Central memory CD8-positive, alpha-beta T cell (primary cell): Measurements from ENCODE around the gene ELK3.

ENCODE experiments used
- ATAC-seq: fragments of 150-1000 bp; cut with Tn5 transposase; replicated peaks from 2 replicates; pipeline ENCODE4 v1.10.0; 2022; ENCODE audit warnings: mild to moderate bottlenecking, moderate FRiP score, moderate number of reproducible peaks; ENCODE audit not compliant: poor library complexity, severe bottlenecking; ENCODE audit errors: extremely low read depth
- DNase-seq, 2 donors: peaks; one replicate each; pipeline ENCODE4 v3.0.0; 2021; ENCODE audit warnings: low spot score in 2 of 2
- H3K27ac Mint-ChIP-seq: one replicate; pipeline ENCODE4 v1.8.0; 2022; ENCODE audit warnings: low read depth, mild to moderate bottlenecking, moderate library complexity, mixed read lengths
- H3K27me3 Mint-ChIP-seq: one replicate; pipeline ENCODE4 v1.8.0; 2022; ENCODE audit warnings: mixed read lengths
- H3K36me3 Mint-ChIP-seq: one replicate; pipeline ENCODE4 v1.8.0; 2022; ENCODE audit warnings: mild to moderate bottlenecking, moderate library complexity, mixed read lengths; ENCODE audit not compliant: insufficient read depth
- H3K4me1 Mint-ChIP-seq: one replicate; pipeline ENCODE4 v1.8.0; 2022; ENCODE audit warnings: mixed read lengths
- H3K4me3 Mint-ChIP-seq: one replicate; pipeline ENCODE4 v1.8.0; 2022; ENCODE audit warnings: mild to moderate bottlenecking, moderate library complexity, mixed read lengths
- H3K9me3 Mint-ChIP-seq: one replicate; pipeline ENCODE4 v1.8.0; 2022; ENCODE audit warnings: mixed read lengths

The ELK3 gene

DNA sequence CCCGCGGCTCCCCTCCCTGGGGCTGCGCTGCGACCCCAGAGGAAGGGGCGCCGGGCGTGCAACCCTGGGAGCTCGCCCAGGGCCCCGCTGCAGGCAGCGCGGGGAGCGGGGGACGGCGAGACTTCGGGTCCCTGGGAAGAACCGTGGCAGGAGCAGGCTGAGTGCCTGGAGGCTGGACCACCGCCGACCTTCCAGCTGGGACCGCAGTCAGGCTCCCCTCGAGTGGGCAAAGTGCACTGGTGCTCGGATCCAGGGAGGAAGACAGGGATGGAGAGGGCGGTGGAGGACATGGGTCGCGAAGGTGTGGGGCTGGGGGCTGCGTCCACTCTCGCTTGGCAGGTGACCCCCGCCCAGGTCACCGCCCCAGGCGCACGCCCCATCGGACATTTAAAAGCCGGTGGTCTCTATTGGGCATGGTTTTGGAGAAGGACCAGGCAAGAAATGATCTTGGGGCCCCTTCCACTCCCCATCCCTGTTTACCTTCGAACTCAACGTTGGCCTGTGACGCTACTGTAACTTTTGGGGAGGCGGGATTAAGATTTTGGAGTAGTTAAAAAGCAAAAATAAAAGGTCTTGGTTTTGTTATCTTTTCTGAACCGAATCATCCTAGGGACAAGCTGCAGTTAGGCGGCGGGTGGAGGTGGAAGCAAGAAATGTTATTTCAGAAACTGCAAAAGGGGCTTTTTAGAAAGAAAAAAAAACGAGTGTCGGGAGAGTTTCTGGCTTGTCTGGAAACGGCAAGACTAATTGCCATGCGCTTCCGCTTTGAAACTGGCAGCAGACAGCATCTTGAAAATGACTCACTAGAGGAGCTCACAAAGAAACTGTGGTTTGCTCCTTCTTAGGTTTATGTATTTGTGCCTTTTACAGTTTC, 1.0 kb downstream of the ELK3 start:
- Mint-ChIP-seq H3K4me3 (peak overlapping the region; percentile 94), H3K27me3 (no peaks in the 10 kb centered on the region), H3K27ac (peak overlapping the region; percentile 99), H3K36me3 (peaks cover 22% of the 10 kb centered on the region), H3K4me1 (peaks cover 46% of the 10 kb centered on the region), H3K9me3 (no peaks in the 10 kb centered on the region)
- DNase-seq (peak; percentile 27 to 67), ATAC-seq (peak; percentile 80)

DNA sequence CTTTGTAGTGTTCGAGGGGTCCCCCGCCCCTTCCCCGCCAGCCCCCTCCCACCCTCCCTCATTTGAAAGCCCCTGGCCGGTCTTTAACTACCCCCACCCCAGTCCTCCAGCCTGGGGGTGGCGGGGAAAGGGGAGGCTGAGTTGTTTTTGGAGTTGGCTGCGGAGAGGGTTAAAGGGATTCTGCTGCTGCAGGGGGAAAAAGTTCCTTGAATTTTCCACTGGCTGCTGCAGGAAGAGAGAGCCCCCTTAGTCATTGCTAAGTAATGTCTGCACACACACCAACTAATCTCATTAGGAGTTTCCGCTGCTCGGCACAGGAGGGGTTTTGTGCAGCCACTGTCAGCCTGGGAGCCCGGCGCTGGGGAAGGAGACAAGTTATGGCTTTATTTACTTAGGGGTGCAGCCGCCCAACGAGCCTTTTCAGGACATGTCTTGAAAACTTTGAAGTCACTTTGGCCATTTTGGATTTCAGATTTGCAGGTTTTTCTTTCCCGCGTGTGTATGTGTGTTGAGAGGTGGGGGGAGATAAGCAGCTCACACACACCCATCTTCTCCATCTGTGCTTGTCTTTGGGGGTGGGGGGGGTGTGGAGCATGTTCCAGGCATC, 1.8 kb downstream of the ELK3 start:
- Mint-ChIP-seq H3K4me3 (peak overlapping the region; percentile 94), H3K9me3 (no peaks in the 10 kb centered on the region), H3K27ac (peak overlapping the region; percentile 99), H3K36me3 (peaks cover 22% of the 10 kb centered on the region), H3K27me3 (no peaks in the 10 kb centered on the region), H3K4me1 (peaks cover 45% of the 10 kb centered on the region)
- no peak for DNase-seq
- ATAC-seq = no peak

- no peak for DNase-seq
- no peak for ATAC-seq
- peak overlapping the region; percentile 94 for H3K4me3 Mint-ChIP-seq
- H3K27ac Mint-ChIP-seq = peak overlapping the region; percentile 99
- H3K36me3 Mint-ChIP-seq = peaks cover 22% of the 10 kb centered on the region
- H3K9me3 Mint-ChIP-seq = no peaks in the 10 kb centered on the region
- no peaks in the 10 kb centered on the region for H3K27me3 Mint-ChIP-seq
- peaks cover 46% of the 10 kb centered on the region for H3K4me1 Mint-ChIP-seq
These were observed 2.6 kb downstream of the ELK3 start for GRCh38 chr12:96196781-96197180.

GRCh38 chr12:96197503-96198272, 3.5 kb downstream of the ELK3 start:
- DNase-seq (no peak), ATAC-seq (no peak)
- H3K27me3 Mint-ChIP-seq = no peaks in the 10 kb centered on the region
- peak overlapping the region; percentile 33 for H3K27ac Mint-ChIP-seq
- H3K9me3 Mint-ChIP-seq = no peaks in the 10 kb centered on the region
- H3K36me3 Mint-ChIP-seq = peaks cover 21% of the 10 kb centered on the region
- H3K4me3 Mint-ChIP-seq = peak overlapping the region; percentile 25
- H3K4me1 Mint-ChIP-seq = peaks cover 51% of the 10 kb centered on the region

- ATAC-seq (peak; percentile 9), DNase-seq (no peak)
- peaks cover 15% of the 10 kb centered on the region for H3K36me3 Mint-ChIP-seq
- H3K27me3 Mint-ChIP-seq = no peaks in the 10 kb centered on the region
- H3K27ac Mint-ChIP-seq = peak overlapping the region; percentile 33
- H3K4me3 Mint-ChIP-seq = peak overlapping the region; percentile 31
- H3K4me1 Mint-ChIP-seq = peaks cover 51% of the 10 kb centered on the region
- no peaks in the 10 kb centered on the region for H3K9me3 Mint-ChIP-seq
These were observed 4.8 kb downstream of the ELK3 start for GRCh38 chr12:96198965-96199364.

- ATAC-seq (no peak), DNase-seq (no peak)
- Mint-ChIP-seq H3K4me1 (peaks cover 52% of the 10 kb centered on the region), H3K9me3 (no peaks in the 10 kb centered on the region), H3K4me3 (peak overlapping the region; percentile 31), H3K27ac (peak overlapping the region; percentile 33), H3K36me3 (peaks cover 12% of the 10 kb centered on the region), H3K27me3 (no peaks in the 10 kb centered on the region)
These were observed 5.3 kb downstream of the ELK3 start for GRCh38 chr12:96199464-96199863.

DNA sequence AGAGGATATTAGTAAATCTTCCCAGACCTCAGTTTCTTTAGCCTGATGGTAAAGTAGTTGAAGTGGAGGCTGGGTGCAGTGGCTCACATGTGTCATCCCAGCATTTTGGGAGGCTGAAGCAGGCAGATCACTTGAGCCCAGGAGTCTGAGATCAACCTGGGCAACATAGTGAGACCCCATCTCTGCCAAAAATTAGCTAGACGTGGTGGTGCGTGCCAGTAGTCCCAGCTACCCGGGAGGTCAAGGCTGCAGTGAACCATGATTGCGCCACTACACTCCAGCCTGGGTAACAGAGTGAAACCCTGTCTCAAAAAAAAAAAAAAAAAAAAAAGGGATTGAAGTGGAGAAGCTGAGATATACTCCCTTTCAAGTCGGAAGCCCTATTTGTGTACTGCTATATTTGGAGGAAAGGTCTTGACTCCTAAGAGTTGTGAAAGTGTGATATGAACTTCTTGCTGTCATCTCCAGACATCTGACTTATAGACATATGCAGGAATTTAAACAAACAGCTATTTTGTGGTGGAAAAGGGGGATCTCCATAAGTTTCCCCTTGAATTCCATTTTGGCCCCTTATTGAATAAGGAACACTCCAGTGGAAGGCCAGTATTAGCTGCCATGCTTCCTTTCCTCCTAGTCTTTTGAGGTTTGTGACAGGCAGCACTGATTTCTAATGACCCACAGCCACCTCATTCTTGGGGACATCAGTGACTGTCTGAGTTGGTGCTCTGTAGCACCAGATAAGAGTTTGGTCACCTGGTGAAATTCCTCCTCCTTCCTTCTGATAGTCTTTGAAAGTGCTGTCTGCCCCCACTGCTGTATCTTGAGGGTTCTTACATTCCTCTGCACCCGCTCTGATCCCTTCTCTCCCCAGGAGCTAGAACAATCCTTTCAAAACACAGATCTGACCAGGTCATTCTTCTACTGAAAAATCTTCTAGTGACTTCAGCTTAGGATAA, 7.4 kb downstream of the ELK3 start:
- peaks cover 2% of the 10 kb centered on the region for H3K36me3 Mint-ChIP-seq
- ATAC-seq (no peak), DNase-seq (no peak)
- H3K27ac Mint-ChIP-seq = no peak overlapping the region
- no peak overlapping the region for H3K4me3 Mint-ChIP-seq
- H3K4me1 Mint-ChIP-seq = peaks cover 56% of the 10 kb centered on the region
- no peaks in the 10 kb centered on the region for H3K27me3 Mint-ChIP-seq
- H3K9me3 Mint-ChIP-seq = no peaks in the 10 kb centered on the region

GRCh38 chr12:96204381-96204780, 10.2 kb downstream of the ELK3 start:
- Mint-ChIP-seq H3K27ac (peak overlapping the region; percentile 72), H3K4me1 (peaks cover 58% of the 10 kb centered on the region), H3K36me3 (peaks cover 2% of the 10 kb centered on the region), H3K4me3 (no peak overlapping the region), H3K27me3 (no peaks in the 10 kb centered on the region), H3K9me3 (no peaks in the 10 kb centered on the region)
- no peak for ATAC-seq
- no peak for DNase-seq

DNA sequence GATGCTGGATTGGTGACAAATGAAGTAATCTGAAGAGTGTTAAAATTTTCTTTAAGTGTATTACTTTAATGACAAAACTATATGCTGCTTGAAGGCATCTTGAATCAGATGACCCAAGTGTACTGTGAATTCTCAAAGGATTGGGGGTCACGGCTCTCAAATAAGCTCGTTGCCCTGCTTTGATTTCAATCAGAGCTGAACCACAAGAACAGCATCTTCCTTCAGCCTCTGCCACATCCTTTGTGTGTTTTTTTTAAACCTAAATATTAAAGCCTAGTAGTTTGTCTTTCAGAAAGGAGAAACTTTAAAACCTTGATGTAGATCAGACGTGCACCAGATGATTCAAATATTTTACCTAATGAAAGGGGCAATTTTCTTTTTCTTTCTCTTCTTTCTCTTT, 11.7 kb downstream of the ELK3 start:
- Mint-ChIP-seq H3K36me3 (peaks cover 7% of the 10 kb centered on the region), H3K9me3 (no peaks in the 10 kb centered on the region), H3K4me1 (peaks cover 63% of the 10 kb centered on the region), H3K4me3 (peak overlapping the region; percentile 27), H3K27ac (peak overlapping the region; percentile 64), H3K27me3 (no peaks in the 10 kb centered on the region)
- DNase-seq (no peak), ATAC-seq (peak; percentile 69)

- peaks cover 63% of the 10 kb centered on the region for H3K4me1 Mint-ChIP-seq
- no peaks in the 10 kb centered on the region for H3K27me3 Mint-ChIP-seq
- peaks cover 7% of the 10 kb centered on the region for H3K36me3 Mint-ChIP-seq
- H3K27ac Mint-ChIP-seq = no peak overlapping the region
- H3K4me3 Mint-ChIP-seq = no peak overlapping the region
- no peak for DNase-seq
- no peak for ATAC-seq
- H3K9me3 Mint-ChIP-seq = no peaks in the 10 kb centered on the region
These were observed 12.9 kb downstream of the ELK3 start for GRCh38 chr12:96206936-96207662.

DNA sequence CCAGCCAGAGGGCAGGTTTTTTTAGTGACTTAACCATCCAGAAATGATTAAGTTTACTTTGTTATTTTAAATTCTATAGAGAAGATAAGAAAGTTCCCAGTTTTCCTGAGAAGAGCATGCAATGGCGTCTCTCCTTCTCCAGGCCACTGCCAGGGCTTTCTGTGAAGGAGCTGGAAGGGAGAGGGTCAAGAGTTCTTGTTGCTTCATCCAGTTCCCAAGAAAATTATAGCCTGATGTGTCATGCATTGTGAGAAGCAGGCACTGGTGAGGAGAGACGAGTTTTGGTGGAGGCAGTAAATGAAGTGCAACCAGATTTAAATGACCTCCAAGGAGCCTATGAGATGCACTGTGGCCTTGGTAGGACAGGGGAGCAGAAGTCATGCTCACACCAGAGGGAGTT, 14.2 kb downstream of the ELK3 start:
- H3K27ac Mint-ChIP-seq = peak overlapping the region; percentile 17
- DNase-seq (no peak), ATAC-seq (no peak)
- H3K27me3 Mint-ChIP-seq = no peaks in the 10 kb centered on the region
- no peak overlapping the region for H3K4me3 Mint-ChIP-seq
- H3K36me3 Mint-ChIP-seq = peaks cover 10% of the 10 kb centered on the region
- H3K4me1 Mint-ChIP-seq = peaks cover 69% of the 10 kb centered on the region
- H3K9me3 Mint-ChIP-seq = no peaks in the 10 kb centered on the region
